Raji (cell line): ENCODE data around the gene OSBPL8.

ENCODE experiments used
- POLR2A ChIP-seq: IDR thresholded peaks from 2 replicates; pipeline ENCODE4 v1.6.1; 2011; ENCODE audit warnings: low read depth, low read length, control low read depth; ENCODE audit not compliant: insufficient read depth

OSBPL8 gene

GRCh38 chr12:76464631-76465166 is 94.9 kb downstream of the OSBPL8 start:
- TF ChIP-seq POLR2A, result no peak

DNA sequence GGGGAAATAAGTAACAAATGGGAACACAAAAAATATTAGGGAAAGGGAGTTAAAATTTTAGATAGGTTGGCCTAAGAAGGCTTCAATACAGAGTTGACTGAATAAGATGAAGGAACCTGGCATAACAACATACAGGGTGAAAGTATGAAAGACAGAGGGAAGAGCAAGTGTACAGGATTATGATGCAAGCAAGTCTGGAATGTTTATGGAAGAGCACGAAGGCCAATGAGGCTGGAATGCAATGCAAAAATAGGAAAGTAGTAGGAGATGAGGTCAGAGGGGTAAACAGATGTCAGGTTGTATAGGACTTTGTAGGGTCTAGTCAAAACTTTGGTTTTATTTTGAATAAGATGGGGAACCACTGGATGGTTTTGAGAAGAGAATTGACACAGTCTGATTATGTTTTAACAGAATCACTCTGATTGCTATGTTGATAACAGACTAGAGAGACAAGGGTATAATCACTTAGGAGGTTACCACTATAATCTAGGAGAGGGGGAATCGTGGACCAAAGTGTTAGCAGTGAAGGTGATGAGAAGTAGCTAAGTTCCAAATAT is 96.8 kb downstream of the OSBPL8 start:
- TF ChIP-seq POLR2A, result no peak

- TF ChIP-seq POLR2A, result no peak
Observed at GRCh38 chr12:76460807-76461206, 98.8 kb downstream of the OSBPL8 start.

- TF ChIP-seq POLR2A, result no peak
Observed at GRCh38 chr12:76457818-76458217, 101.8 kb downstream of the OSBPL8 start.

DNA sequence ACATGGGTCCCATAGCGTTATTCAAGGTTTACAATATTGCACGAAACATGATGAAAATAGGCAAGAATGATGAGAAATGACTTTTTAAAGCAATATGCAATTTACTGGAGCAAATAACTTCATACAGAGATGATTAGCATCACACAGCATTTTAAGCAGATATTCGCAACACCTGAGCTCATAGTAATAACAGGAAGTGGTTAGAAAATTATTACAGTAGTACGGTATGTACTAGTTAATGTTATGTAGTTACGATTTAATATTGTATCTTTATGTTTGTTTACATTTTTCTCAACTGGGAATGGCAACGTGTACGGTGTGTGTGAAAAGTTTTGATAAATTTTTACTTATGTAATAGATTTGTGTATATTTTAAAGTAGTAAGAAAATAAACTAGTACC is 102.6 kb downstream of the OSBPL8 start:
- TF ChIP-seq POLR2A, result no peak

DNA sequence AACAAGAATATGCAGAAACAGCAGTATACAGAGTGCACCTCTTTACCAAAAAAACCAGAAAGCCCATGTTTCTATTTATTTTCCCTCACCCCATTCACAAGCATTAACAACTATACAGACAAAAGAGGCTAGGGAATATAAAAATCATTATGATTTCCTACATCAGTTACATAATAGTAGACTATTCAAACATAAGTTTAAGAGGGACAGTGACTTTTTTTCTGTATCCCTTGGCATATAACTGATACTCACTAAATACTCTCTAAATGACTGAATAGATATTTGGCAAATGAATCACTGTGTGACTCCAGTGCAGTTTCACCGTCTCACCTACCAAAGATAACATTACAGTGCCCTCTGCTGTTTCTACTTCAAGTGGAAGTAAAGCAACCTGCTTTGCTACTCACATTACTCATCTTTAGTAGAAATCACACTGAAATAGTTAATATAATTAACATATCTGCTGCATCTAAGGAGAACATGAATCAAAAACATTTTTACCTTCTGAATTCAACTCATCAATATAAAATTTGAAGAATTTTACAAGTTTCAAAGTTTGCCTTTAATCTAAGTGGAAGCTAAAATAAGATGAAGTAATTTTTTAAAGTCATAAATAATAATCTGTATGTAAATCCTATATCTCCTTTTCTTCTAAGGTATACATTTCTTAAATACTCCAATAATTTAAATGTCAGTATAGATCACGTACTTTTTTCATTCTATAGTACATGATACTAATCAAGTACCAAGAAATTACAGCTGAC is 103.8 kb downstream of the OSBPL8 start:
- no peak for TF ChIP-seq POLR2A

DNA sequence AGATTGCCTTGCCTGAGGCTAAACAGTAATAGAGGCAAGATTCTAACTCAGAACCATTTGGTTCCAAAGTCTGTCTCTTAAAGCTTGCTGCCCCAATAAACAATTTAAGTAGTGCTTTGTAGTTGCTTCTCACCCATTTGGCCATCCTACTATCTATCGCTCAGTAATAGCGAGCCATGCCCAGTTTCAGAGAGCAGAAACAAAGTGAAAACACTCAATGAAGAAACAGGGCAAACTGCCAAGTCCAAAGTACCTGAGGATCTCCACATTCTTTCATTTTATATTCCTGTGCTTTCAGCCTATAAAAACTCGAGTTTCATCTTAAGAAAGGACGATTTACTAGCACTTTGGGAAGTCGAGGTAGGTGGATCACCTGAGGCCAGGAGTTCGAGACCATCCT is 108.0 kb downstream of the OSBPL8 start:
- TF ChIP-seq POLR2A, result no peak

- TF ChIP-seq POLR2A, result no peak
Observed at GRCh38 chr12:76450690-76451089, 108.9 kb downstream of the OSBPL8 start.

DNA sequence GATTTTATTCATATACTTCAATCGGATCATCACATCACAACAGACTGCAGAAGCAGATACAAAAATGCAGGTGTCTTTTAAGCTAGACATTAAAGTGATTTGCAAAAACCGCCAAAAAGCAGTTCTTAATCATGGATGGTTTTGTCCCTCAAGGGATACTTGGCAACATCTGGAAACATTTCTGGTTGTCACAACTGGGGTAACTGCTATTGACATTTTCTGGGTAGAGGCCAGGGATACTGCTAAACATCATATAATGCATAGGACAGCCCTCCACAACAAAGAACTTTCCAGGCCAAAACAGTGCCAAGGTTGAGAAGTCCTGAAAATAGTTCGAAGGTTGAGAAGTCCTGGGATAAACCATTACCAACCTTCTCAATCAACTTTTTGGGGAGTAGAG is 109.6 kb downstream of the OSBPL8 start:
- TF ChIP-seq POLR2A, result no peak

- TF ChIP-seq POLR2A, result no peak
Observed at GRCh38 chr12:76449583-76449982, 110.0 kb downstream of the OSBPL8 start.

GRCh38 chr12:76449016-76449415 is 110.6 kb downstream of the OSBPL8 start:
- no peak for TF ChIP-seq POLR2A

GRCh38 chr12:76446090-76446489 is 113.5 kb downstream of the OSBPL8 start:
- TF ChIP-seq POLR2A, result no peak

GRCh38 chr12:76445462-76445861 is 114.1 kb downstream of the OSBPL8 start:
- no peak for TF ChIP-seq POLR2A

DNA sequence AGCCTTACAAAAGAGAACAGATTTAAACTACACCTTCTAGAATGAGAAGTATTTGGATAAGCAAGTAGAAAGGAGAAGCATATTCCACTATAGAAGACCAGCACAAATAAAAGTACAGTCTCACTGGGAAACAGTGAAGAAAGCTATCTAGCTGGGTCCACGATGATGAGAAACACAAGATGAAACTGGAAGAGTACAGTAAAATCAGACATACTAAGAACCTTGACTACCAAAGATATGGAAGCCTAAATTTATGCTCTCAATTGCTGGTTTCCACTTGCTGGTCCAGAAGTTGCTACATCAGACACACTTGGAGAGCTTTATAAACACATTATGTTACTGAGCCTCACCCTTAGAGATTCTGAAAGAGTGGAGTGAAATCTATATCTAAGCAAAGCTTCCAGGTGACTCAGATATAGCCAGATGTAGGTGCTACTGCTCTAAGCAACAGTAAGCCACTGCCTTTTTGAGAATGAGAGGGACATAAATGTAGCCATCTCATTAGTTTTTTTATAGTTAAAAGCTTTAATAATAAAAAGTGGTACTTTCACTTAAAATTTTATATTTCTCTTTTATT is 115.1 kb downstream of the OSBPL8 start:
- no peak for TF ChIP-seq POLR2A

DNA sequence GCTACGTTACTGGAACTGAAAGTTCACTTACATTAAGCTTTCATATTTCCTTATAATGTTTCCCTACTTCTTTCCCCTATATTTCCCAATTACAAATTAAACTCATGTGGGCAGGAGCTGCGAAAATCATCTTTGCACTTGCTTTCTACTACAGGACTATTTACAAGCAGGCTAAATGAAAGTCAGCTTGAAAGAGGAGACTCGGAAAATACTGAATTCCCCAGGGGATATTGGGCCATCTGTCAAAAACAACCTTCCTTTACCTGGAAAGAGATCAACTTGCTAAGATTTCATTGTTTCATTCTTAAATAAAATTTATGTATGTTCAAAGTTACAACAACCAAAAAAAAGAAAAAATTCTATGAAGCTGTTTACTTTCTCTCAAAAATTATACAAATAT is 118.6 kb downstream of the OSBPL8 start:
- no peak for TF ChIP-seq POLR2A

DNA sequence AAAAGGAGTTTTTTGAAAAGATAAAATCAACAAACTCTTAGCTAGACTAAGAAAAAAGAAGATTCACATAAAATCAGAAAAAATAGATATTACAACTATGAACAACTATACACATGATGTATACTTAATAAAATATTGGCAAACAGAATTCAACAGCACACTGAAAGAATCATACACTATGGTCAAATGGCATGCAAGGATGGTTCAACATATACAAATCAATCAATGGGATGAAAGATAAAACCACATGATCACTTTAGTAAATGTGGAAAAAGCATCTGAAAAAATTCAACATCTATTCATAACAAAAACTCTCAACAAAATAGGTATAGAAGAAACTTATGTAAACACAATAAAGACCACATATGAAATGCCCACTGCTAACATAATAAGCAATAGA is 126.8 kb downstream of the OSBPL8 start:
- no peak for TF ChIP-seq POLR2A

DNA sequence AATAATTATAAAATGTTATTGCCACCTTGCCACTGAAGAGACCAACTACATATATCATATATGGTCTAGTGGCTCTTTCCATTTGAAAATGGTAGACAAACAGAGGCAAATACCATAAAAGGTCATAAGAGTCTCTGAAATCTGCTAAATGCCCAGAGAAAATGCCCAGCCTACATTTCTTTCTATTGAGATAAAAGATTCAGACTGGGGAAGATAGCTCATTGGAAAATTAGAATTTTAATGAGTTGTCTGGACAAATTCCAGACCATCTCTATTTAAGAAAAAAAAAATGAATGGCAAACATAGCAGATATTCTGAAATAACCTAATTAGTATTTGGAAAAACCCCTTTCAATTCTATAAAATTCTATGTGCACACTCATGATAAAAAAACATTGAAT is 131.5 kb downstream of the OSBPL8 start:
- no peak for TF ChIP-seq POLR2A

GRCh38 chr12:76426160-76426559 is 133.4 kb downstream of the OSBPL8 start:
- no peak for TF ChIP-seq POLR2A
